Measurements from ENCODE around the gene LRP8.

The LRP8 gene

GRCh38 chr1:53323316-53323715, 4.6 kb downstream of the LRP8 start:
- DNase-seq (ENCODE audit: low read depth in 3 of 3): no peak

GRCh38 chr1:53321776-53322602, 5.9 kb downstream of the LRP8 start:
- DNase-seq (ENCODE audit: low read depth in 3 of 3): no peak

- no peak for DNase-seq (ENCODE audit: low read depth in 3 of 3)
Measured at GRCh38 chr1:53321366-53321765, 6.5 kb downstream of the LRP8 start.

- no peak for DNase-seq (ENCODE audit: low read depth in 3 of 3)
Measured at GRCh38 chr1:53320646-53321045, 7.2 kb downstream of the LRP8 start.

GRCh38 chr1:53319296-53320101, 8.4 kb downstream of the LRP8 start:
- no peak for DNase-seq (ENCODE audit: low read depth in 3 of 3)

GRCh38 chr1:53317646-53318539, 10.0 kb downstream of the LRP8 start:
- no peak for DNase-seq (ENCODE audit: low read depth in 3 of 3)

GRCh38 chr1:53316766-53317581, 10.9 kb downstream of the LRP8 start:
- no peak for DNase-seq (ENCODE audit: low read depth in 3 of 3)

- DNase-seq (ENCODE audit: low read depth in 3 of 3): no peak
Measured at GRCh38 chr1:53316424-53316765, 11.5 kb downstream of the LRP8 start.

- DNase-seq (ENCODE audit: low read depth in 3 of 3): no peak
Measured at GRCh38 chr1:53315456-53316423, 12.1 kb downstream of the LRP8 start.

GRCh38 chr1:53315046-53315445, 12.8 kb downstream of the LRP8 start:
- DNase-seq (ENCODE audit: low read depth in 3 of 3): no peak

- no peak for DNase-seq (ENCODE audit: low read depth in 3 of 3)
Measured at GRCh38 chr1:53314606-53315005, 13.3 kb downstream of the LRP8 start.

GRCh38 chr1:53314096-53314495, 13.8 kb downstream of the LRP8 start:
- DNase-seq (ENCODE audit: low read depth in 3 of 3): no peak

- no peak for DNase-seq (ENCODE audit: low read depth in 3 of 3)
Measured at GRCh38 chr1:53313556-53313955, 14.3 kb downstream of the LRP8 start.

- DNase-seq (ENCODE audit: low read depth in 3 of 3): no peak
Measured at GRCh38 chr1:53311702-53312305, 16.1 kb downstream of the LRP8 start.

- DNase-seq (ENCODE audit: low read depth in 3 of 3): no peak
Measured at GRCh38 chr1:53310847-53311681, 16.8 kb downstream of the LRP8 start.

- DNase-seq (ENCODE audit: low read depth in 3 of 3): no peak
Measured at GRCh38 chr1:53309802-53310201, 18.1 kb downstream of the LRP8 start.

- DNase-seq (ENCODE audit: low read depth in 3 of 3): no peak
Measured at GRCh38 chr1:53308506-53308905, 19.4 kb downstream of the LRP8 start.

GRCh38 chr1:53307037-53307436, 20.8 kb downstream of the LRP8 start:
- no peak for DNase-seq (ENCODE audit: low read depth in 3 of 3)

- no peak for DNase-seq (ENCODE audit: low read depth in 3 of 3)
Measured at GRCh38 chr1:53306168-53306567, 21.7 kb downstream of the LRP8 start.

Data from stimulated activated CD4-positive, alpha-beta T cell treated with anti-CD3 and anti-CD28 coated beads, TNF-alpha, amount 100 ng/mL, for 4 hours (primary cell).